NCI-H2196 (cell line): ENCODE measurements around the gene HTRA2.

ENCODE experiments used
- DNase-seq: peaks from one replicate; lab custom pipeline; 2025; ENCODE audit not compliant: unreplicated experiment; lab: John Stamatoyannopoulos, UW

Gene HTRA2

DNA sequence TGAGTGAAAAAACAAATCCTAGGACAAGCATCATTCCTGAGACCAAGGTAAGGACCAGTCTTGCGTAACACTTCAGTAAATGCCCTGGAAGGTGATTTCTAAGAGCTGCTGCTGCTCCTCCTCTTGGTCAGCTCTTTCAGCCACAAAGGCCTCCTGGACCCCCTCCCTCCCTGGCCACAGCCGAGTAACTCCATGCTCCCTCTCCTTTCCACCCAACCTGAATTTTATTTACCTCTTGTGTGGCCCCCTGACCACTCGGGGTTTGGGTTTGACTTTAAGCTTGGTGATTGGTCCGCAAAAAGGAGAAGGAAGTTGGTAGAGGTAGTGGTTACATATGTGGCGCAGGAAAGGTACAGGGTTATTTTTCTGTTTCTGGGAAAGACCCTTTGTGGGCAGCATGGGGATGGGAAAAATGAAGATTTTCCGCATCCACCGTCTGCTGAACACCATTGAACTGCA, 9.2 kb downstream of the HTRA2 start:
- DNase-seq: no peak

- DNase-seq: no peak
These were observed 10.6 kb downstream of the HTRA2 start for GRCh38 chr2:74540291-74540690.

DNA sequence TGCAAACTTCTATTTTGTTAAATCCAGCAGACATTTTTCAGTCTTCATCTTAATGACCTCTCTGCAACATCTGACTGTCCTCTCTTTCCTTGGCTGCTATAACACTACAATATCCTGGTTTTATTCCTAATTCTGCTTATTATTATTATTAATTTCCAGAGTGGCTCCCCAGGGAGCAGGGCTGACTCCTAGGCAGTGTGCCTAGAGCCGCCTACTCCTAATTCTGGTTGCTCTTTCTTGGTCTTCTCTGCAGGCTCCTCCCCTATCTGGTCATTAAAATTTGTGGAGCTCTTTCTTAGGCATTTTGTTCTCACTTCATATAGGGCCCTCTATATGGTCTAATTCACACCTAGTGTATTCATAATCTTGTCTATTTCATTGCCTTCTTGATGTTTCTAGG, 13.2 kb downstream of the HTRA2 start:
- DNase-seq: no peak

- DNase-seq: no peak
These were observed 14.9 kb downstream of the HTRA2 start for GRCh38 chr2:74544634-74545033.

DNA sequence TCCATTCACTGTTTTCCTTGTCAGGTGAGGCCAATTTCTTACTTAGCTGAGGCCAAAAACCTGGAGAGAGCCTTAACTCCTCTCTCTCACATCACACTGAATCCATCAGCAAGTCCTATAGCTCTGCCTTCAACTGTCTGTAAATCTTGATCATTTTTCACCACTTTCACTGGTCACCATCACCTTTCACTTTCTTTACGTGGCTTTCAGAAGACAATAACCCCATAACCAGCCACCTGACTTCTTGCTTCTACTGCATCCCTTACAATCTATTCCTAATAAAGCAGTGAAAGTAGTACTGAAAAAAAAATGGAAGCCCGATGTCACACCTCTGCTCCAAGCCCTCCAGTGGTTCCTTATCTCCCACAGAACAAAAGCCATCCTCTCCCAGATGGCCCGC, 16.3 kb downstream of the HTRA2 start:
- DNase-seq: no peak

DNA sequence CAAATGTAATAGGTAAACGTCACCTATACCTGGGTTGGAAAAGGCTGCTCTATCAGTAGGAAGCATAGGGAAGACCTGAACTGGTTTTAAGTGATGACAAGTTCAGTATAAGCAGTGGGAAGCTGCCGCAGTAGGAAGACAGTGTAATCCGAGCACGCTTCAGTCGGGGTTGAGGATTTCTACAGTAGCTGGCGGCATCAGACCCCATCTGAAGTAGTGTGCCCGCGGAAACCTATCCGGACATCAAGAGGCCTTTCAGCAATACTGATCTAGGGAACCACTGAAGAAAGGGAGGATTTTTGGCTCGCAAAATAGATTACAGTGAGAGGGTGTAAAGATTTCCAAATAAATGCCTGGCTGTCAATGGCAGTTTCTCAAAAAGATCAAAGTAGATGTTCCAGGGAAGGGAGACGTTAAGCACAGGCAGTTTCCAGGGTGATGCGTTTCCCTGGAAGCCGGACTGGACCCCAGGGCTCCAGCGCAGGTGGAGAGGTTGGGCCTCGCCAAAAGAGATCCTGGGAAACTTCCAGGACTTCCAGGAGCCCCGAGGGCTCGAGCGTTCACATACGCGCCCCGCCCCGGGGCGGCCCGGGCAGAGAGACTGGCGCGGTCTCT, 18.7 kb downstream of the HTRA2 start:
- no peak for DNase-seq

DNA sequence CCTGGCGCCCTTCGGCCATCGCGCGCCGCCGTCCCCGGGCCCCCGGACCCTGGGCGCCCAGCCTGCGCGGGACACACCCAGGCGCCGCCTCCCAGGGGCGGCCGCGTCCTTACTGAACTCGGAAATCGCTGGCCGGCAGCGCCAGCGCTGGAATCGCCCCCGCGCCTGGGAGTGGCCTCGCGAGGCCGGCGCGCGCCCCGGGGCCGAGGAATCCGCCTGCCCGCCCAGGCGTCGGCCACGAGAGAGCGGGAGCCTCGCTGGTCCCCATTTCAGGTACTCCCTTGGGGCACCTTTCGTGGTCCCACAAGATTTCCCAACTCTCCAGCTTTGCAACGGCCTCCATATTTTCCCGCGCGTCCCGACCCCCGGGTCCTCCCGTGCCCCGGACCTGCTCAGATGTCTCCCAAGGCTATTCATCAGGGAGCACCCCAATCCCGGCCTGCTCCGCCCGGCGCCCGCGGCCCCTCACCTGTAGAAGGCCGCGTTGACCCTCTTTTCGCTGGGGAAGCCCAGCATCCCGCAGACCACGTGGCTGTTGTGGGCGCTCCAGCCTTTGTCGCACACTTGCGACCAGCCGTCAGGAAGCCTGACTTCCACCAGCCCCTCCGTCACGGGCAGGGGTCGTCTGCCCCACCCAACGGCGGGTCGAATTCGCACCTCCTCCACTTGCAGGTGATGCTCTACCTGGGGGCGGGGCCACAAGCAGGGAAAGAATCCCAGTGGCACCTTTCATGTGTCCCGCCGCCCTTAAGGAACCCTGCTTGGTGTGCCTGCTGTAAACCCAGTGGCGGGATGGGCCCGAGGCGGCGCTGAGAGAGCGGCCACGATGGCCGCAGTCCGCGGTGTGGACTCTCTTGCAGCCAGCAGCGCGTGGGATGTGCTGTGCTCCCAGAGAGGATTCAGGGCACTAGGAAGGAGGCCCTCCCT, 19.4 kb downstream of the HTRA2 start:
- DNase-seq: peak; percentile 46

- DNase-seq: no peak
These were observed 20.5 kb downstream of the HTRA2 start for GRCh38 chr2:74550231-74550630.

DNA sequence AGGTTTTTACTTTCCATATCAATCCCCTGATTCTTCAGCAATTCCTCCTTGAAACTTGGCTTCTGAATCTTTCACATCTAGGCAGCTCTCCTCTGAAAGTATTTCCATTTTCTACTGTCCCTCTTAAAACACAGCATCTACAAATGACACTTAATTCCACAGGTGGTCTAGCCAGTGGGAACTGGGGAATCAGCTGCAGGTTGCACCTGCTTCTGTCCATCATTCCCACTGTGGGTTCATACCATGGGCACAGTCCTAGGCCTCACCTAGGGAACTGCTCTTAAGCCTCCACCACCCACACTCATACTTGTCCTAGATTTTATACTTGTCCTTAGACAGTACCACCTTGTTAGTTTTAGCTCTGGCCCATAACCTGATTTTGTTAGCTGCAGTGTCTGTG, 21.8 kb downstream of the HTRA2 start:
- no peak for DNase-seq

DNA sequence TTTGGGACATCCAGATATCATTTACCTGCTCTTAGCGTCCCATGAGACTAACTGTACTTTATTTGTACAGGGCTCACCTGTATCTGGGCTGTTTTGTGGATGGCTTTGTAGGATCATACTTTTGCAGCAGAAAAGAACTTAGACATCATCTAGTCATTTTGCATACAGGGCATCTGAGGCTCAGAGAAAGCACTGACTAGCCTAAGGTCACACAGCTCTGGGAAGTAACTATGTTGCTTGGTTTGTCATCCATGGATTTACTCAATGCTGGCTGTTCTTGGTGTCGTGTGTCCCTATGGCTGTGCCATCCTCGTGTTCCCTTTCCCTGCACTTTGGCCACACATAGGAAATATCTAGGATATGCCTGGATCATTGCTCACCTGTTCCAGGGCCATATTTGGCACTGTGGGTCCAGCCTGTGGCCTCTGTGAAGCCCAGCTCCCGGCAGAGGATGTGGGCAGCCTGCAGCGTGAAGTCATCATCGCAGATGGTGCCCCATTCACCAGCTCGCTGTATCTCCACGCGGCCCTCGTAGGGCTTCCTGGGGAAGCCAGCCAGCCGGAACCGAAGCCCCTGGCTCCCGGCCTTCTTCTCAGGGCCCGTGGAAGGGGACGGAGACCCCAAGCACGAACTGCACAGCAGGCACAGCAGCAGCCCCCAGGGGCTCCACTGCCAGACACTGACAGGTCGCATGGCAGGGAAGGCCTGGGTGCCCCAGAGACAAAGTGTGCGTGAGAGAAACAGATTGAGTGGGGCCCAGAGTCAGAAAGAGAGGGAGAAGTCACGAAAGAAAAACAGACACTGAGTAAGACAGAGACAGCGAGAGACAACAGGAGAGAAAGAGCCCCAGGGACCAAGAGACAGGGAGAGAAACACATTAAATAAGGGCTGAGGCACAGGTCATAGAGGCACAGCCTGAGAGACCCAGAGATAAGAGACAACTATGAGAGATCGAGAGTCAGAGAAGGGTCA, 22.5 kb downstream of the HTRA2 start:
- no peak for DNase-seq

- peak; percentile 22 for DNase-seq
These were observed 23.4 kb downstream of the HTRA2 start for GRCh38 chr2:74552914-74553811.

- peak; percentile 52 for DNase-seq
These were observed 24.4 kb downstream of the HTRA2 start, which contains the start of the genes DOK1 and LOXL3 for GRCh38 chr2:74553892-74554819. DOK1 (plus strand) TSS chr2:74554720; CDS start chr2:74554755, 35 bp downstream. LOXL3 (minus strand) TSS chr2:74553942; CDS start chr2:74552634, 1,308 bp downstream.

- DNase-seq: no peak
These were observed 25.2 kb downstream of the HTRA2 start for GRCh38 chr2:74554820-74555531.

DNA sequence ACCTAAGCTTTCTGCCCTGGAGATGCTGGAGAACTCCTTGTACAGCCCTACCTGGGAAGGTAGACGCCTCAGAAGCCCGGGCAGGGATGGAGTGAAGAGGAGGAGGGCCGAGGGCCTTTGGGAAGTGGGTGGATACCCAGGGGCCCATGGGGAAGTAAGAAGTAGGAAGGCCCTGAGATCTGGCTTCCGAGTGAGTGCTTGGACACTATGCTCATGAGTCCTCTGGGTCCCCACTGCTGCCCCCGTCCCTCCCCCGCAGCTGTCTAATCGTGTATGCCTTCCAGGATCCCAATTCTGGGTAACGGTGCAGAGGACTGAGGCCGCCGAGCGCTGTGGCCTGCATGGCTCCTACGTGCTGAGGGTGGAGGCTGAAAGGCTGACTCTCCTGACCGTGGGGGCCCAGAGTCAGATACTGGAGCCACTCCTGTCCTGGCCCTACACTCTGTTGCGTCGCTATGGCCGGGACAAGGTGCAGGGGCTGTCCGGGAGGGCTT, 25.9 kb downstream of the HTRA2 start:
- DNase-seq: no peak

- DNase-seq: no peak
These were observed 26.4 kb downstream of the HTRA2 start for GRCh38 chr2:74556159-74556558.

DNA sequence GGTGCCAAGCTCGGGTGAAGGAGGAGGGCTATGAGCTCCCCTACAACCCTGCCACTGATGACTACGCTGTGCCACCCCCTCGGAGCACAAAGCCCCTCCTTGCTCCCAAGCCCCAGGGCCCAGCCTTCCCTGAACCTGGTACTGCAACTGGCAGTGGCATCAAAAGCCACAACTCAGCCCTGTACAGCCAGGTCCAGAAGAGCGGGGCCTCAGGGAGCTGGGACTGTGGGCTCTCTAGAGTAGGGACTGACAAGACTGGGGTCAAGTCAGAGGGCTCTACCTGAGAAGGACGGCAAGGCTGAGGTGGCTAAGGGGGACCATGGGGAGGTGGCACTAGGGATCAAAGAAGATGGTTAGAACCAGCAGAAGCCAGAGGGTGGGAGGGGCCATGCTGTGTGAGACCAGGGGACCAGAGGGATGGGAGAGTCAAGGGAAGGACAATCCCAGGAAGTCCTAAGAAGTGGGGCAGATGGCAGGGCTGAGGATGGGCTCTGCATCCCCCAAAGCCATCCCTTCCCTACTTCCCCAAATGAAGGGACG, 27.2 kb downstream of the HTRA2 start:
- no peak for DNase-seq

GRCh38 chr2:74558284-74559230, 28.8 kb downstream of the HTRA2 start:
- DNase-seq: peak; percentile 3
